SH-SY5Y (cell line): ENCODE measurements around the gene EXOG.

Experiments used
- GATA2 ChIP-seq: IDR thresholded peaks from 2 replicates; pipeline ENCODE4 v1.6.1; 2011; ENCODE audit warnings: mild to moderate bottlenecking, low read depth, low read length
- GATA3 ChIP-seq: IDR thresholded peaks from 2 replicates; pipeline ENCODE4 v1.6.1; 2011; ENCODE audit warnings: low read depth, mild to moderate bottlenecking, low read length, moderate library complexity

The EXOG gene

GRCh38 chr3:38515367-38515766, 19.2 kb downstream of the EXOG start:
- no peak for TF ChIP-seq GATA2
- TF ChIP-seq GATA3, result no peak

- TF ChIP-seq GATA3, result no peak
- TF ChIP-seq GATA2, result no peak
Measured at GRCh38 chr3:38516669-38517068, 20.5 kb downstream of the EXOG start.

GRCh38 chr3:38519000-38519399, 22.9 kb downstream of the EXOG start:
- TF ChIP-seq GATA2, result peak; percentile 27; the same call in 1 of the 2 replicates
- TF ChIP-seq GATA3, result no peak

GRCh38 chr3:38519651-38520050, 23.5 kb downstream of the EXOG start:
- no peak for TF ChIP-seq GATA2
- TF ChIP-seq GATA3, result no peak

- TF ChIP-seq GATA2 (no peak), GATA3 (no peak)
Measured at GRCh38 chr3:38521391-38521987, 25.3 kb downstream of the EXOG start.

- TF ChIP-seq GATA2, result no peak
- no peak for TF ChIP-seq GATA3
Measured at GRCh38 chr3:38522002-38522401, 25.9 kb downstream of the EXOG start.

- no peak for TF ChIP-seq GATA2
- TF ChIP-seq GATA3, result no peak
Measured at GRCh38 chr3:38524141-38524739, 28.1 kb downstream of the EXOG start.

- TF ChIP-seq GATA2 (no peak), GATA3 (no peak)
Measured at GRCh38 chr3:38526792-38527191, 30.7 kb downstream of the EXOG start.

GRCh38 chr3:38528457-38528856, 32.3 kb downstream of the EXOG start:
- TF ChIP-seq GATA2, result no peak
- TF ChIP-seq GATA3, result no peak

GRCh38 chr3:38532529-38532928, 36.4 kb downstream of the EXOG start:
- TF ChIP-seq GATA3, result no peak
- no peak for TF ChIP-seq GATA2

- TF ChIP-seq GATA3 (no peak), GATA2 (no peak)
Measured at GRCh38 chr3:38533285-38533976, 37.3 kb downstream of the EXOG start.

- no peak for TF ChIP-seq GATA2
- TF ChIP-seq GATA3, result no peak
Measured at GRCh38 chr3:38534180-38534579, 38.0 kb downstream of the EXOG start.

GRCh38 chr3:38534604-38535003, 38.5 kb downstream of the EXOG start:
- TF ChIP-seq GATA2, result no peak
- no peak for TF ChIP-seq GATA3

GRCh38 chr3:38536671-38537070, 40.5 kb downstream of the EXOG start:
- TF ChIP-seq GATA2, result no peak
- TF ChIP-seq GATA3, result no peak

- TF ChIP-seq GATA2 (no peak), GATA3 (no peak)
Measured at GRCh38 chr3:38538773-38539353, 42.7 kb downstream of the EXOG start.
